ENCODE results near the gene CD96. TPM values are rescaled to one million over a fixed set of nuclear protein-coding genes. Genes with fewer than 3 reads are reported as not detected.

CD96 gene
- total RNA-seq, 1 donor from 2014 or later, result under 0.01 TPM

DNA sequence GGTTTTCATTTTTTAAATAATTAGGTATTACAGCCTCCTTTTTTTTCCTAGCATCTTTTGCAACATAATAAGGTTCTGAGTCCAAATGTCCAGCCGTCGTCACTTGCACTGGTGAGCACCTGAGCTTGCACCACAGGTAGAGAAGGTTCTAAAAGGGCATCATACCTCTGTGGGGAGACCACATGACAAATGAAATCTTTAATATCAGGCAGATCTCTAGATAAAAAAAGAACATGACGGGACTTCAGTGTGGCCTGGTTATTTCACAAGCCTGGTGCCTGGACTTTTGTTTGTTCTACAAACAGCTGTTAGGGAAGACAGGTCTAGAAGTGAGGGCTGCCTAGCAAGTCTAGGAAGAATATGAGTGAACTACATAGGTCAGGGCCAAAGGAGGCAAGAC is 49.6 kb downstream of the CD96 start:
- no peaks in the 10 kb centered on the region for H3K4me1 ChIP-seq (ENCODE audit: control insufficient read depth in 3 of 3, insufficient read depth in 3 of 3, low read length in 3 of 3)
- H3K9me3 ChIP-seq (ENCODE audit: control insufficient read depth in 3 of 3, low read length in 3 of 3), result no peaks in the 10 kb centered on the region
- no peak overlapping the region for H3K9ac ChIP-seq (ENCODE audit: low read depth in 1 of 3, low read length in 3 of 3)
- H3K36me3 ChIP-seq (ENCODE audit: control insufficient read depth in 3 of 3, insufficient read depth in 3 of 3, low read length in 3 of 3), result no peaks in the 10 kb centered on the region
- no peak overlapping the region for H3K27ac ChIP-seq (ENCODE audit: low read depth, low read length)
- H3K27me3 ChIP-seq (ENCODE audit: control insufficient read depth in 3 of 3, insufficient read depth in 3 of 3, low read length in 3 of 3), result no peaks in the 10 kb centered on the region
- H3K4me3 ChIP-seq (ENCODE audit: low read length in 3 of 3), result no peak overlapping the region

DNA sequence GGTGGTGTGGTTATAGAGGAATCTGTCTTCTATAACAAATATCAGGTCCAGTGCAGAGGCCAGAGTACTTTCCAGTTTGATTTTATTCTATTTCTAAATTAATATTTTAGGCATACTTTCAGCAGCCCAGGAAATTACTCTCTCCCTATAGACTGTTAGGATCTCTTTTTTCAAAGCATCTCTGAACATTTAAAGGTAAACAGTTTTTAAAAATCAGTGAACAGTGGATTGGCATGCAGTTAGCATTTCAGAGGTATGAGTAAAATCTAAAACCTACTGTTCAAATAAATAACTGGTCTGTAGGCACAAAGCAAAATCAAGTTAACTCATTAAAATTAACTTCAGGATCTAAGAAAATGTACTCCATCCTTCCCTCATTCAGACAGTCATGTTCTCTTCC is 50.1 kb downstream of the CD96 start:
- Histone ChIP-seq H3K9me3 (ENCODE audit: control insufficient read depth in 3 of 3, low read length in 3 of 3) (no peaks in the 10 kb centered on the region), H3K36me3 (ENCODE audit: control insufficient read depth in 3 of 3, insufficient read depth in 3 of 3, low read length in 3 of 3) (no peaks in the 10 kb centered on the region), H3K27ac (ENCODE audit: low read depth, low read length) (no peak overlapping the region), H3K27me3 (ENCODE audit: control insufficient read depth in 3 of 3, insufficient read depth in 3 of 3, low read length in 3 of 3) (no peaks in the 10 kb centered on the region), H3K4me1 (ENCODE audit: control insufficient read depth in 3 of 3, insufficient read depth in 3 of 3, low read length in 3 of 3) (no peaks in the 10 kb centered on the region), H3K9ac (ENCODE audit: low read depth in 1 of 3, low read length in 3 of 3) (no peak overlapping the region), H3K4me3 (ENCODE audit: low read length in 3 of 3) (no peak overlapping the region)

DNA sequence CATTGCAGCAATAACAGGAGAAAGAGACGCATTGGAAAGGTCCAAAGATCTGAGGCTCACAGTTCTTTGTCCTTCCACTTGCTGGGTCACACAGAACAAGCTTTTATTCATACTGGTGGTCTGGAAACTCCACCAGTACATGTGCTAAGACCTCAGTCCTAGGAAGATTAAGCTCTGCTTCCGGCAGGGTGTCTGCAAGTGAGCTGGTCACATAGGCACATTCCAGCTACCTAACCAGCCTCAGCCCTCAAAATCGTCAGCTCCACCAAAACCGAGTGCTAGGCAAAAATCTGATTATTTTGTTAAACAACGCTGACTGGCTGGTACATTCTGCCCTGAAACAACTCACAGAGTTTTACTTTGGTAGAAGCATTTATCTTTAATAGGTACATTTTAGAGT is 50.9 kb downstream of the CD96 start:
- H3K9ac ChIP-seq (ENCODE audit: low read depth in 1 of 3, low read length in 3 of 3), result no peak overlapping the region
- no peaks in the 10 kb centered on the region for H3K4me1 ChIP-seq (ENCODE audit: control insufficient read depth in 3 of 3, insufficient read depth in 3 of 3, low read length in 3 of 3)
- no peak overlapping the region for H3K4me3 ChIP-seq (ENCODE audit: low read length in 3 of 3)
- H3K27me3 ChIP-seq (ENCODE audit: control insufficient read depth in 3 of 3, insufficient read depth in 3 of 3, low read length in 3 of 3), result no peaks in the 10 kb centered on the region
- H3K36me3 ChIP-seq (ENCODE audit: control insufficient read depth in 3 of 3, insufficient read depth in 3 of 3, low read length in 3 of 3), result no peaks in the 10 kb centered on the region
- no peak overlapping the region for H3K27ac ChIP-seq (ENCODE audit: low read depth, low read length)
- no peaks in the 10 kb centered on the region for H3K9me3 ChIP-seq (ENCODE audit: control insufficient read depth in 3 of 3, low read length in 3 of 3)

DNA sequence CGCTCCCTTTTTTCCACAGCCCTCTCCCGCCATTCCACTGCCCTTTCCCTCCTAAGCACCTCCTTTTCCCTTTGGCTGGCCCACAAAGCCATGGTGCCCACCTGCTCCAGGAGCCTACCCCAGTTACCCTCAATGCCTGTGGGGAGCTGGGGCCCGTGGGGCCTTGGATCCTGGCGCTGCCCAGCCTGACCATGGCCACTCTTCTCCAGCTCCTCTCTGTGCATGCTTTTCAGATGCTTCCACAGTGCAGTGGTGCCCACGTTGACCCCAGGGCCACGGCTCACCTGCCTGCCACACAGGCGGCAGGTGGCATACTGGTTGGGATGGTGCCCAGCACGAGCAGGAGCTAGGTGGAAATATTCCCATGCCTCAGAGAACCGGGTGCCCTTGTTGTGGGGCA is 51.7 kb downstream of the CD96 start:
- Histone ChIP-seq H3K36me3 (ENCODE audit: control insufficient read depth in 3 of 3, insufficient read depth in 3 of 3, low read length in 3 of 3) (no peaks in the 10 kb centered on the region), H3K9ac (ENCODE audit: low read depth in 1 of 3, low read length in 3 of 3) (no peak overlapping the region), H3K27me3 (ENCODE audit: control insufficient read depth in 3 of 3, insufficient read depth in 3 of 3, low read length in 3 of 3) (no peaks in the 10 kb centered on the region), H3K9me3 (ENCODE audit: control insufficient read depth in 3 of 3, low read length in 3 of 3) (no peaks in the 10 kb centered on the region), H3K27ac (ENCODE audit: low read depth, low read length) (no peak overlapping the region), H3K4me1 (ENCODE audit: control insufficient read depth in 3 of 3, insufficient read depth in 3 of 3, low read length in 3 of 3) (no peaks in the 10 kb centered on the region), H3K4me3 (ENCODE audit: low read length in 3 of 3) (no peak overlapping the region)

DNA sequence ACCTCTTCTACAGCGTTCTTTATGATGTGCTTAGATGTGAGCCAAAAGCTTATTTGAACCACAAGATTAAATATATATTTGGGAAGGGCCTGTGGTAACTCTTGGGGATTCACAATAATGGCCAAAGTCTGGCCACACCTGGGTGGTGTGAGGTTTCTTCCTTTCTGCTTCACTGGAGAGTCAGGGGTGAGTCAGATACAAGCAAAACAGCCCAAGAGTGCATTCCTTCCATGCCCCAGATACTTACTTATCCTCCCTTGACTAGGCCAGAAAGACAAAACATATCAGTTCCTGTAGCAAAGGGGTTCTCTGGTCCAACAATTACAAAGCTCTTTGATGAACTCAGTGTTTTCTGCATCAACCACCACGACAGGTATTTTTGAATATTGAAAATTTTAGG is 52.2 kb downstream of the CD96 start:
- no peaks in the 10 kb centered on the region for H3K27me3 ChIP-seq (ENCODE audit: control insufficient read depth in 3 of 3, insufficient read depth in 3 of 3, low read length in 3 of 3)
- no peak overlapping the region for H3K27ac ChIP-seq (ENCODE audit: low read depth, low read length)
- no peaks in the 10 kb centered on the region for H3K9me3 ChIP-seq (ENCODE audit: control insufficient read depth in 3 of 3, low read length in 3 of 3)
- H3K9ac ChIP-seq (ENCODE audit: low read depth in 1 of 3, low read length in 3 of 3), result no peak overlapping the region
- no peaks in the 10 kb centered on the region for H3K36me3 ChIP-seq (ENCODE audit: control insufficient read depth in 3 of 3, insufficient read depth in 3 of 3, low read length in 3 of 3)
- H3K4me3 ChIP-seq (ENCODE audit: low read length in 3 of 3), result no peak overlapping the region
- no peaks in the 10 kb centered on the region for H3K4me1 ChIP-seq (ENCODE audit: control insufficient read depth in 3 of 3, insufficient read depth in 3 of 3, low read length in 3 of 3)

DNA sequence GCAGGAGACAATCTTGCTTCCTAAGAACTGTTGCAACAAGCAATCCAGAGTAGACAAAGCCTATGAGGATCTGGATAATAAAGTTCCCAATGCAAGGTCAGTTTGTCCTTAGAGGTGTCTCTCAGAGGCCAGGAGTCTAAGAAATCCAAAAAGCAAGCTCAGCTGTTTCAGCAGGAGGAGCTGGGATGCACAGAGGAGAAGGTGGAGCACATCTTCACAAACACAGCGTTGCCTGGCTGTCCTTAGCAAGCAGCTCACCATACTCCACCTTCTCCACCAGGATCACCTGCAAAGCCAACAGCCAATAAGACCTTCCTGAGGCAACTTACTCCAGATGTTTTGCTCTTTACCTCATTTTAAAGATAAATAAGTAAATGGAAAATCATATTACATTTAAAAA is 52.8 kb downstream of the CD96 start:
- Histone ChIP-seq H3K36me3 (ENCODE audit: control insufficient read depth in 3 of 3, insufficient read depth in 3 of 3, low read length in 3 of 3) (no peaks in the 10 kb centered on the region), H3K9me3 (ENCODE audit: control insufficient read depth in 3 of 3, low read length in 3 of 3) (no peaks in the 10 kb centered on the region), H3K9ac (ENCODE audit: low read depth in 1 of 3, low read length in 3 of 3) (no peak overlapping the region), H3K27me3 (ENCODE audit: control insufficient read depth in 3 of 3, insufficient read depth in 3 of 3, low read length in 3 of 3) (no peaks in the 10 kb centered on the region), H3K27ac (ENCODE audit: low read depth, low read length) (no peak overlapping the region), H3K4me1 (ENCODE audit: control insufficient read depth in 3 of 3, insufficient read depth in 3 of 3, low read length in 3 of 3) (no peaks in the 10 kb centered on the region), H3K4me3 (ENCODE audit: low read length in 3 of 3) (no peak overlapping the region)

DNA sequence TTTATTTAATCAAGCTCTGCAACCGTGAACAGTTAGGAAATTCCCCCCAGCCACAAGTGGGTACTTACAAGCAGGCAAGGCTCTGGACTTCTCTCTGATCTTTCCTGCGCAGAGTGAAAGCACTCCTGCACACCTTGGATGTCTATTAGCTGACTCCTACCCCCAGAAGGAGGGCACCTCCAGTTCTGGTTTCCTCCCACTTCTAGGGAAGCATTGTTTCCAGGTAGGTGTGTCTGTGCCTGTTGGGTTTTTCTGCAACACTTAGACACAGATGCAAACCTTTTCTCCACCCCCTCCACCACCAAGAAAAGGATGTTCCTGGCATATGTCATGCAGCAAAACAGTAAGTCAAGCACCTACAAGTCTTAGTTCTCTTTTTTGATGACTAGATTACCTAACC is 53.2 kb downstream of the CD96 start, which contains the start of gene ZBED2:
ZBED2 (minus strand) TSS at position 115 of the 400 bp plus-strand sequence. CDS start 1,145 bp downstream, outside the sequence.
- H3K4me3 ChIP-seq (ENCODE audit: low read length in 3 of 3), result no peak within 1 kb of the TSS
- no peaks in the 10 kb centered on the region for H3K9me3 ChIP-seq (ENCODE audit: control insufficient read depth in 3 of 3, low read length in 3 of 3)
- H3K27ac ChIP-seq (ENCODE audit: low read depth, low read length), result no peak within 1 kb of the TSS
- no peak within 1 kb of the TSS for H3K9ac ChIP-seq (ENCODE audit: low read depth in 1 of 3, low read length in 3 of 3)
- H3K27me3 ChIP-seq (ENCODE audit: control insufficient read depth in 3 of 3, insufficient read depth in 3 of 3, low read length in 3 of 3), result peaks cover 0 to under 1% (median 0%) of the 10 kb centered on the region in 3 donors
- no peaks in the 10 kb centered on the region for H3K4me1 ChIP-seq (ENCODE audit: control insufficient read depth in 3 of 3, insufficient read depth in 3 of 3, low read length in 3 of 3)
- H3K36me3 ChIP-seq (ENCODE audit: control insufficient read depth in 3 of 3, insufficient read depth in 3 of 3, low read length in 3 of 3), result no peaks in the 10 kb centered on the region

DNA sequence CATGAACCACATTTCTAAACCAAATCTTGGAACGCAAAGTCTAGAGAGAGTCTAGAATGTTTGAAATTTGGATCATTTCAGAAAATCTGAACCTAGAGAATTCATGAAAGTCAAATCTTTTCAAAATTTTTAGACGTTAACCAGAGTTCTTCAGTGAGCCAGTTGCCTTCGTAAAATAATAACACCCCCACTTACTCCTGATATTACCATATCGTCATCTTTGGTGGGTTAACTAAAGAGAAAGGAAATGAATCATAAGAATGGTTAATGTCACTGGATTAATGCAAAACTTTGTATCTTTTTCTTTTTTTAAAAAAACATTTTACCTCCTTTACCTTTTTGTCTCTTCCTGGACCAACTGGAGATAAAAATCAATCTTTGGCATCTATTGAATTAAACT is 54.3 kb downstream of the CD96 start:
- Histone ChIP-seq H3K9me3 (ENCODE audit: control insufficient read depth in 3 of 3, low read length in 3 of 3) (no peaks in the 10 kb centered on the region), H3K4me3 (ENCODE audit: low read length in 3 of 3) (no peak overlapping the region), H3K9ac (ENCODE audit: low read depth in 1 of 3, low read length in 3 of 3) (no peak overlapping the region), H3K27me3 (ENCODE audit: control insufficient read depth in 3 of 3, insufficient read depth in 3 of 3, low read length in 3 of 3) (peaks cover 0 to 4% (median 0%) of the 10 kb centered on the region in 3 donors), H3K36me3 (ENCODE audit: control insufficient read depth in 3 of 3, insufficient read depth in 3 of 3, low read length in 3 of 3) (no peaks in the 10 kb centered on the region), H3K27ac (ENCODE audit: low read depth, low read length) (no peak overlapping the region), H3K4me1 (ENCODE audit: control insufficient read depth in 3 of 3, insufficient read depth in 3 of 3, low read length in 3 of 3) (no peaks in the 10 kb centered on the region)

DNA sequence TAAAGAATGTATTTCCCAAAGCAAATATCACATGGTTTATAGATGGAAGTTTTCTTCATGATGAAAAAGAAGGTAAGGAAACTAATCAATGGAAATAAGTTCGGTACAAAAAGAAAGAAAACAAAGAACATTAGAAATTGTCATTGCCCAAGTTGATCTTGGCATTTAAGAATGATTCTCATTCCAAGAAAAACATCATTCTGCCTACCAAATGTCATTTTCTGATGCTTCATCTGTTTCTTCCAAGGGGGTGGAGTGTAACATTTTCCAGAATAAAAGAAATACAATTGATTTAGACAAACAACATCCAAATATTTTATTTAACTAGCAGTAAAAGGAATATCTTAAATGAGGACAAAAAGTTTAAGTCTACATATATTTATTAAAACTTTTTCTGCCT is 56.1 kb downstream of the CD96 start:
- H3K4me3 ChIP-seq (ENCODE audit: low read length in 3 of 3), result no peak overlapping the region
- H3K27me3 ChIP-seq (ENCODE audit: control insufficient read depth in 3 of 3, insufficient read depth in 3 of 3, low read length in 3 of 3), result peaks cover 0 to 7% (median 0%) of the 10 kb centered on the region in 3 donors
- no peaks in the 10 kb centered on the region for H3K9me3 ChIP-seq (ENCODE audit: control insufficient read depth in 3 of 3, low read length in 3 of 3)

DNA sequence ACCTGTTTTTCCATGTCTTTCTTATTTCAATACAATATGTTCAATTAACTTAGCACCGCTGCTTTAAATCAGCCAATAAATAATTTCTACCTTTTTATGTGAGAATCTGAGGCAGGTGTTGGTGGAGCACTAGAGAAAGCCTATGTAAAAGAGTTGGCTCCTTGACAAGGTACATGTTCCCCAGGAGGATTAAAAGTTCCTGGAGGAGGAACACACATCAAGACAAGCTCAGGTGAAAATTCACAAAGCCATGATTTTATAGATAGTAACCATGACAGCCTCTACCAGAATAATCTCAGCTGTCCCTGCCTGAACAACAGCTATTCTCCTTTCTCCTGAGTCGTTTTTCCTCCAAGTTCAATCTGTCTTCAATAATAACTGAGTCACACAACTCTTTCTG is 56.6 kb downstream of the CD96 start:
- H3K36me3 ChIP-seq (ENCODE audit: control insufficient read depth in 3 of 3, insufficient read depth in 3 of 3, low read length in 3 of 3), result no peaks in the 10 kb centered on the region
- H3K9ac ChIP-seq (ENCODE audit: low read depth in 1 of 3, low read length in 3 of 3), result no peak overlapping the region
- H3K9me3 ChIP-seq (ENCODE audit: control insufficient read depth in 3 of 3, low read length in 3 of 3), result no peaks in the 10 kb centered on the region
- no peaks in the 10 kb centered on the region for H3K4me1 ChIP-seq (ENCODE audit: control insufficient read depth in 3 of 3, insufficient read depth in 3 of 3, low read length in 3 of 3)
- peaks cover 0 to 7% (median 0%) of the 10 kb centered on the region in 3 donors for H3K27me3 ChIP-seq (ENCODE audit: control insufficient read depth in 3 of 3, insufficient read depth in 3 of 3, low read length in 3 of 3)
- no peak overlapping the region for H3K27ac ChIP-seq (ENCODE audit: low read depth, low read length)
- no peak overlapping the region for H3K4me3 ChIP-seq (ENCODE audit: low read length in 3 of 3)

More for the DNA sequence above, 56.1 kb downstream of the CD96 start:
- Histone ChIP-seq H3K4me1 (ENCODE audit: control insufficient read depth in 3 of 3, insufficient read depth in 3 of 3, low read length in 3 of 3) (no peaks in the 10 kb centered on the region), H3K9ac (ENCODE audit: low read depth in 1 of 3, low read length in 3 of 3) (no peak overlapping the region), H3K27ac (ENCODE audit: low read depth, low read length) (no peak overlapping the region), H3K36me3 (ENCODE audit: control insufficient read depth in 3 of 3, insufficient read depth in 3 of 3, low read length in 3 of 3) (no peaks in the 10 kb centered on the region)

DNA sequence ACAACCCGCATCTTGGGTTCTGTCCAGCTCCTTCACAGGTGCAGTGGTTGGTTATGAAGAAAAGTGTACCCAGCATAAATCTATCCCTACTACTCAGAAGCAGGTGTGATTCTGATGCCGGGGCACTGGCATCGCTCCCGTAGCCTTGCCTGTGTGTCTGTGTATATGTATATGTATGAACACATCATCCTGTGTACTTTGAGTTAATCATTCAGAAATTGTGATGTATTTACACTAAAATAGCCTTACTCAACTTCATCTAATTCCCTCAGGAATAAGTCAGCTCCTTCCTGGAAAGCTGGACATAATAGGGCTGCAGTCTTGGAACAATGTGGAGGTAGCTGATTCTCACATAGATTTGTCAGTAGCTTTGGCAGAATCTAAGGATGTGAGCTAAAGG is 59.8 kb downstream of the CD96 start:
- Histone ChIP-seq H3K9me3 (ENCODE audit: control insufficient read depth in 3 of 3, low read length in 3 of 3) (no peaks in the 10 kb centered on the region), H3K4me1 (ENCODE audit: control insufficient read depth in 3 of 3, insufficient read depth in 3 of 3, low read length in 3 of 3) (no peaks in the 10 kb centered on the region), H3K9ac (ENCODE audit: low read depth in 1 of 3, low read length in 3 of 3) (no peak overlapping the region), H3K27ac (ENCODE audit: low read depth, low read length) (no peak overlapping the region), H3K4me3 (ENCODE audit: low read length in 3 of 3) (no peak overlapping the region), H3K36me3 (ENCODE audit: control insufficient read depth in 3 of 3, insufficient read depth in 3 of 3, low read length in 3 of 3) (no peaks in the 10 kb centered on the region), H3K27me3 (ENCODE audit: control insufficient read depth in 3 of 3, insufficient read depth in 3 of 3, low read length in 3 of 3) (peaks cover 0 to 7% (median 0%) of the 10 kb centered on the region in 3 donors)

Measured in skeletal muscle tissue (tissue), 4 donors.